Fibroblast of lung (primary cell): ENCODE measurements around the gene REC114. TPM values are rescaled to one million over a fixed set of nuclear protein-coding genes. Genes with fewer than 3 reads are reported as not detected.
"Not testable (repeated sequence)": the region's sequence is repeated elsewhere in the genome, so short reads cannot be mapped to it uniquely, and the experiment has no call there.

Source experiments
- DNase-seq, 2 donors: peaks; one replicate each; pipeline versions ENCODE4 v3.0.0 to v3.0.0-alpha.2; 2010; ENCODE audit warnings: low read depth in 2 of 2
- H2AFZ ChIP-seq: 2 replicates; pipeline ENCODE4 v1.5.1; 2012; ENCODE audit warnings: low read length, control low read depth, inconsistent platforms
- H3K27ac ChIP-seq: 2 replicates; pipeline ENCODE4 v1.5.1; 2011; ENCODE audit warnings: low read length, control low read depth; ENCODE audit not compliant: insufficient read depth
- H3K27me3 ChIP-seq: 2 replicates; pipeline ENCODE4 v1.5.1; 2011; ENCODE audit warnings: mild to moderate bottlenecking, low read length; ENCODE audit not compliant: control insufficient read depth, insufficient read depth
- H3K36me3 ChIP-seq: 2 replicates; pipeline ENCODE4 v1.5.1; 2011; ENCODE audit warnings: low read length; ENCODE audit not compliant: control insufficient read depth, insufficient read depth
- H3K4me1 ChIP-seq: 2 replicates; pipeline ENCODE4 v1.5.1; 2011; ENCODE audit warnings: low read length; ENCODE audit not compliant: control insufficient read depth, insufficient read depth; ENCODE audit errors: extremely low read depth
- H3K4me2 ChIP-seq: 2 replicates; pipeline ENCODE4 v1.5.1; 2011; ENCODE audit warnings: low read length, control low read depth; ENCODE audit not compliant: insufficient read depth; ENCODE audit errors: extremely low read depth
- H3K4me3 ChIP-seq, 4 experiments: fragments of 200-600 bp in 1 of 4; sonication (generic) in 1 of 4; replicated peaks in 1 of 4; 2 replicates each; pipeline ENCODE4 v1.5.1; 2011 to 2016; ENCODE audit warnings: low read length in 4 of 4, low read depth in 3 of 4, mild to moderate bottlenecking in 3 of 4, control low read depth in 2 of 4, inconsistent platforms in 1 of 4, mixed read lengths in 1 of 4; ENCODE audit not compliant: insufficient read depth in 1 of 4; ENCODE audit errors: control extremely low read depth in 1 of 4
- H3K79me2 ChIP-seq: 2 replicates; pipeline ENCODE4 v1.5.1; 2012; ENCODE audit warnings: mild to moderate bottlenecking, low read length, inconsistent platforms; ENCODE audit not compliant: control insufficient read depth, insufficient read depth
- H3K9ac ChIP-seq: 2 replicates; pipeline ENCODE4 v1.5.1; 2011; ENCODE audit warnings: mild to moderate bottlenecking, low read length, control low read depth; ENCODE audit not compliant: insufficient read depth
- H3K9me3 ChIP-seq: 2 replicates; pipeline ENCODE4 v1.5.1; 2012; ENCODE audit warnings: low read depth, low read length; ENCODE audit not compliant: control insufficient read depth, insufficient read depth
- H4K20me1 ChIP-seq: 2 replicates; pipeline ENCODE4 v1.5.1; 2011; ENCODE audit warnings: low read length; ENCODE audit not compliant: control insufficient read depth, insufficient read depth; ENCODE audit errors: extremely low read depth
- EZH2 ChIP-seq: IDR thresholded peaks from 2 replicates; pipeline ENCODE4 v1.5.1; 2012; ENCODE audit warnings: low read length, control low read depth, mild to moderate bottlenecking; ENCODE audit errors: missing control alignments
- polyA plus RNA-seq, 2 donors: library from polyadenylated mRNA; depleted of rRNA in 1 of 2; stranded (reverse) in 1 of 2; unstranded in 1 of 2; fragments of >200 nt; gene quantifications; 2 replicates each; pipeline ENCODE4 v1.2.1, GENCODE V29; 2011 to 2012; ENCODE audit warnings: missing spikeins in 1 of 2
- total RNA-seq: library from RNA; depleted of rRNA; stranded (reverse); fragments of >200 nt; gene quantifications from 2 replicates; pipeline ENCODE4 v1.2.1, GENCODE V29; 2014
- TF ChIP-seq, protein P1 (sequence below), 2 donors: IDR thresholded peaks in 1 of 2; conservative IDR thresholded peaks in 1 of 2; 1 replicate in 1 of 2; 2 replicates in 1 of 2; pipeline ENCODE4 v1.5.1; 2011 to 2012; ENCODE audit warnings: low read length in 2 of 2, control low read depth in 1 of 2, inconsistent platforms in 1 of 2, low read depth in 1 of 2, mild to moderate bottlenecking in 1 of 2

Gene REC114
- total and polyA plus RNA-seq, 2 donors (not counting 1 experiment from before 2014, with no cell fraction given): not detected

DNA sequence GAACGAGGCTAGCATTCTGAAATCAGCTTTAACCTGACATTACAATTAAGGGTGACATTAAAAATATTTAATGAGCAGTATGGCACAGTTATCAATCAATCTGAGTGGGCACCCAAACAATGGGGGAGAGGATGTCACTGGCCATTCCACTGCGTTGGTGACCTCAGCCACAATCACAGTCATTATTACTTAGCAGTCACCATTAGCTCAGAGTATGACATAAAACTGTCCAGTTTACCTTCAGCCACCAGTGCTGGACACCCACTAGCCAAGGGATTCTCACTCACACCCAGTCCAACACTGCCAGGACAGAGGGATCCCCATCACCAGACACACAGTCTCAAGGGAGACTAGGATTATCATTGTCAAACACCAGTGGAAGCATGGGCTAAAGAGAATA, 17.5 kb upstream of the REC114 start:
- TF ChIP-seq, protein P1, sequence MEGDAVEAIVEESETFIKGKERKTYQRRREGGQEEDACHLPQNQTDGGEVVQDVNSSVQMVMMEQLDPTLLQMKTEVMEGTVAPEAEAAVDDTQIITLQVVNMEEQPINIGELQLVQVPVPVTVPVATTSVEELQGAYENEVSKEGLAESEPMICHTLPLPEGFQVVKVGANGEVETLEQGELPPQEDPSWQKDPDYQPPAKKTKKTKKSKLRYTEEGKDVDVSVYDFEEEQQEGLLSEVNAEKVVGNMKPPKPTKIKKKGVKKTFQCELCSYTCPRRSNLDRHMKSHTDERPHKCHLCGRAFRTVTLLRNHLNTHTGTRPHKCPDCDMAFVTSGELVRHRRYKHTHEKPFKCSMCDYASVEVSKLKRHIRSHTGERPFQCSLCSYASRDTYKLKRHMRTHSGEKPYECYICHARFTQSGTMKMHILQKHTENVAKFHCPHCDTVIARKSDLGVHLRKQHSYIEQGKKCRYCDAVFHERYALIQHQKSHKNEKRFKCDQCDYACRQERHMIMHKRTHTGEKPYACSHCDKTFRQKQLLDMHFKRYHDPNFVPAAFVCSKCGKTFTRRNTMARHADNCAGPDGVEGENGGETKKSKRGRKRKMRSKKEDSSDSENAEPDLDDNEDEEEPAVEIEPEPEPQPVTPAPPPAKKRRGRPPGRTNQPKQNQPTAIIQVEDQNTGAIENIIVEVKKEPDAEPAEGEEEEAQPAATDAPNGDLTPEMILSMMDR (conservative IDR thresholded peaks at IDR 0.05 in 1 of 2, IDR thresholded peaks at IDR 0.05 in 1 of 2; ENCODE audit: low read depth in 1 of 2, low read length in 2 of 2): no peak
- TF ChIP-seq EZH2: no peak
- Histone ChIP-seq H4K20me1 (no peaks in the 10 kb centered on the region), H3K4me3 (no peak overlapping the region), H3K9me3 (no peaks in the 10 kb centered on the region), H3K9ac (no peak overlapping the region), H3K27ac (no peak overlapping the region), H2AFZ (no peak overlapping the region), H3K27me3 (no peaks in the 10 kb centered on the region), H3K4me1 (no peaks in the 10 kb centered on the region), H3K79me2 (no peaks in the 10 kb centered on the region), H3K36me3 (no peaks in the 10 kb centered on the region), H3K4me2 (no peak overlapping the region)
- DNase-seq: no peak

DNA sequence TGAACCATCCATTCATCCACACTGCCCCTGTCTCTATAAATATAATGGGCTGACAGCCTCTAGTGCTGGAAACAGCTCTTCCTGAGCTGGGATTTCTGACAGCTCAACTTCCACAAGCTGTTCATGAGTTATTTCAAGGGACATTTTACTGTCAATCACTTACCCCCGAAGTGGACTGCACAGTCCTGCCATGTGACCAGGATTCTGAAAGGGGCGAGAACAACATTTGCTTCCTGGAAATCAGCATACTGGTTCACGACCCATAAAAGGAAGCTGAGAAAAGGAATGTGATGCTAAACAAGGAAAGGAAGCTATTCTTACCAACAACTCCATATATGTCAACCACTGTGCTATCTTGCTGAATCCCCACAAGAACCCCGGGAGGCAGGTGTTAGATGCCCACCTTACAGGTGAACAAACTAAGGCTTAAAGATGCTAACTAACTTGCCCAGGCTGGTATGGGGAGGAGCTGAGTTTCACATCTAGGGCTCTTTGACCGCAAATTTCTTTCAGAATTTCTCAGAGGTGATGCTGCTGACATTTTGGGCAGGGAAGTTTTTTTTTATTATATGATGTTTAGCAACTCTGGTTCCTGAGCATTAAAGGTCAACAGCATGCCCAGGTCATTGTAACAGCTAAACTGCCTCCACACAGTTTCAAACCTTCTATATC, 16.5 kb upstream of the REC114 start:
- H3K27ac ChIP-seq: no peak overlapping the region
- no peak for DNase-seq
- H3K4me1 ChIP-seq: no peaks in the 10 kb centered on the region
- H3K27me3 ChIP-seq: peaks cover 2% of the 10 kb centered on the region
- H3K79me2 ChIP-seq: no peaks in the 10 kb centered on the region
- H2AFZ ChIP-seq: no peak overlapping the region
- no peaks in the 10 kb centered on the region for H3K9me3 ChIP-seq
- no peak overlapping the region for H3K4me3 ChIP-seq
- H4K20me1 ChIP-seq: no peaks in the 10 kb centered on the region
- H3K36me3 ChIP-seq: no peaks in the 10 kb centered on the region
- no peak overlapping the region for H3K9ac ChIP-seq
- no peak overlapping the region for H3K4me2 ChIP-seq
- TF ChIP-seq, protein P1 (conservative IDR thresholded peaks at IDR 0.05 in 1 of 2, IDR thresholded peaks at IDR 0.05 in 1 of 2; ENCODE audit: low read depth in 1 of 2, low read length in 2 of 2): no peak
- no peak for TF ChIP-seq EZH2

DNA sequence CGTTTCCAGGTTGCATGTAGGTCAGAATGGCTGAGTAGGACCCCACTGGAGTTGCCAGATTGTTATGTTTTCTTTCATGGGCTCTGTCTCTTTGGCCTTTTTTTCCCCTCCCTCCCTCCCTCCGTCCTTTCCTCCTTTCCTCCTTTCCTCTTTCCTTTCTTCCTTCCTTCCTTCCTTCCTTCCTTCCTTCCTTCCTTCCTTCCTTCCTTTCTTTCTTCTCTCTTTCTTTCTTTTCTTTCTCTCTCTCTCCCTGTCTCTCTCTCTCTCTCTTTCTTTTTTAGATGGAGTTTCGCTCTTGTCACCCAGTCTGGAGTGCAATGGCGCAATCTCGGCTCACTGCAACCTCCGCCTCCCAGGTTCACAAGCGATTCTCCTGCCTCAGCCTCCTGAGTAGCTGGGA, 11.6 kb upstream of the REC114 start:
- not testable (repeated sequence) for H3K4me2 ChIP-seq, H3K4me1 ChIP-seq, H4K20me1 ChIP-seq, H3K79me2 ChIP-seq, H2AFZ ChIP-seq, H3K27me3 ChIP-seq, H3K9me3 ChIP-seq, DNase-seq, H3K27ac ChIP-seq, H3K36me3 ChIP-seq, H3K9ac ChIP-seq, H3K4me3 ChIP-seq
